ENCODE measurements around the gene TRIM14.

TRIM14 gene, protein sequence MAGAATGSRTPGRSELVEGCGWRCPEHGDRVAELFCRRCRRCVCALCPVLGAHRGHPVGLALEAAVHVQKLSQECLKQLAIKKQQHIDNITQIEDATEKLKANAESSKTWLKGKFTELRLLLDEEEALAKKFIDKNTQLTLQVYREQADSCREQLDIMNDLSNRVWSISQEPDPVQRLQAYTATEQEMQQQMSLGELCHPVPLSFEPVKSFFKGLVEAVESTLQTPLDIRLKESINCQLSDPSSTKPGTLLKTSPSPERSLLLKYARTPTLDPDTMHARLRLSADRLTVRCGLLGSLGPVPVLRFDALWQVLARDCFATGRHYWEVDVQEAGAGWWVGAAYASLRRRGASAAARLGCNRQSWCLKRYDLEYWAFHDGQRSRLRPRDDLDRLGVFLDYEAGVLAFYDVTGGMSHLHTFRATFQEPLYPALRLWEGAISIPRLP

DNA sequence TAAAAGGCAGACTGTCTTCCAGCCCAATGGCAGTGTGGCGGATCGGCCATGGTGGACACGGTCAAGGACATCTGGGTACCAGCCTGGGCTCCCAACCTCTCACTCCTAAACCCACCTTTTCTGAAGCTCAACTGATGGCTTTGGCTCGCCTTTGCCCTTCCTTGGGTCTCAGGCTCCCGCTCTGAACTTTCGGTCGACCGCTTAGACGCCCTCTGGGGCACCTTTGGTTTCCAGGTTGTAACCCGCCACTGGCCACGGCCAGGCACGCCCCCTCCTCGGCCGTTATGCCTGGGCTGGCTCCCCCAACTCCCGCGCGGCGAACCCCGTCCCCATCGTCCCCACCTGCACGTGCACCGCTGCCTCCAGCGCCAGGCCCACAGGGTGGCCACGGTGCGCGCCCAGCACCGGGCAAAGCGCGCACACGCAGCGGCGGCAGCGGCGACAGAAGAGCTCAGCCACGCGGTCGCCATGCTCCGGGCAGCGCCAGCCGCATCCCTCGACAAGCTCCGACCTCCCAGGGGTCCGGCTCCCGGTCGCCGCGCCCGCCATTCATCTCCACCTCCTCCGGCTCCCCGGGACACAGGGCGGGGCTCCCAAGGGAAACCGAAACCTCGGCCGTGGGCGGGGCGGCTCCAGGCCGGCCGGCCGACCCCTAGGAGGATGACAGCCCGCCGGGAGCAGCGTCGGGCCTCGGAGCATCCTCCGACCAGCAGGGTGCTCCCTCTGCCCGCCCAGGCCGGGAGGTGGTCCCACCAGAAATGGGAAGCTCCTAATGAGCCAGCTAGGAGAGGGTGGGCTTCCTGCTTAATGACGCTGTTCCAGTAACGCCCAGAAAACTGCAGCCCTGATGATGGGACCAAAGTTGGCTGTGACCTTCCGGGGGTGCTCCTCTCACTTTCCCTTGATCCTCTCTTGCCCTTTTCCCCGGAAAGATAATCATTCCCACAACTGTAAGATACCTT is at the start of gene TRIM14:
TSS of gene TRIM14 (minus strand) at position 583 of the 962 bp plus-strand sequence. CDS start at position 549, 34 bp downstream.
- DNase-seq: no peak

DNA sequence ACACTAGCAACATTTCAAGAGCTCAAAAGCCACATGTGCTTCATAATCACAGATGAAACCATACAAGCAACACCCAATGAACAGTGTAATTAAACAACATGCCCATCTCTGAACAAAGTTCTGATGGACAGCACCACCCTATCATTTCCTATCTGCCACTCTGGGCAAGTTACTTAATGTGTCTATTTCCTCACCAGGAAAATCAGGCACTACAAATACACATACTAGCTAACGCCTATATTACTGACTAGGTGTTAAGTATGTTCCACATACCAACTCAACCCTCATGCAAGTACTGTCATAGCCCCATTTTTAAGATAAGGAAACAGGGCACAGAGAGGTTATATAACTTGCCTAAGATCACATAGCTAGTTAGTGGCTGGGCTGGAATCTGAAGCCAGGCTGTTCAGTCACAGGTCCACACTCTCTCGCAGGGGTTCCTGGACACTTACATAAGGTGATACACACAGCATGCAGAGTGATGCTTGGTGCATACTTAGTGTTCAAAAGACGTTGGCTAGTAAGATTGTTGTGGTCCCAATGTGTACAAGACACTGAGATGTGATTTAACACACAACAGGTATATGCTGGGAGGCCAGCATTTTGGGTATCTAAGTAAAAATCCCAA is 49.2 kb upstream of the TRIM14 start:
- DNase-seq: no peak

DNA sequence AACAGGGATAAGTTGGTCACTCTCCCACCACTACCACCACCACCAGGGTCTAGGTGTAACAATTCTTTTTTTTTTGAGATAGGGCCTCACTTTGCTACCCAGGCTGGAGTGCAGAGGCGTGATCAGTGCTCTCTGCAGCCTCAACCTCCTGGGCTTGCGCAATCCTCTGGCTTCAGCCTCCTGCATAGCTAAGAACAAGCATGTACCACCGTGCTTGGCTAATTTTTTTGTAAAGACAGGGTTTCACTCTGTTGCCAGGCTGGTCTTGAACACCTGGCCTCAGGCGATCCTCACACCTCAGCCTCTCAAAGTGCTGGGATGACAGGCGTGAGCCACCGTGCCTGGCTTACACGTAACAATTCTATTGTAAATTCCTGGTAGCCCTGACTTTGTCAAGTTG is 45.9 kb upstream of the TRIM14 start:
- no peak for DNase-seq

DNA sequence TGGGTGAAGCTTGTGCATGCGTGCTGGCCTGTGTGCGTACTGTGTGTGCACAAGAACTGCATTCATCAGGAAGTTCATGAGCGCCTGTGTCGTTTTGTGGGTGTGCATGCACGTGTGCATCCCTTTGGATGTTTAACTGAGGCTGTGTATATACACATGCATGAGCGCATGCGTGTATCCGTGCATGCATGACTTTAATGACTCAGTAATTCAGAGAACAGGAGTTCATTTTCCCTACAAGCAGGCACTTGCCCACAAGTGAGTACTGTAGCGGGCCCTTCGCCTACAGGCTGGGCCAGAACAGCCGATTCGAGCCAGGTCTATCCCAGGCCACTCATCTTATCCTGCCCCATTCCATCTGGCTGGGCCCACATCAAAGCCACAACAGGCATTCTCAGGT is 43.6 kb upstream of the TRIM14 start:
- no peak for DNase-seq

DNA sequence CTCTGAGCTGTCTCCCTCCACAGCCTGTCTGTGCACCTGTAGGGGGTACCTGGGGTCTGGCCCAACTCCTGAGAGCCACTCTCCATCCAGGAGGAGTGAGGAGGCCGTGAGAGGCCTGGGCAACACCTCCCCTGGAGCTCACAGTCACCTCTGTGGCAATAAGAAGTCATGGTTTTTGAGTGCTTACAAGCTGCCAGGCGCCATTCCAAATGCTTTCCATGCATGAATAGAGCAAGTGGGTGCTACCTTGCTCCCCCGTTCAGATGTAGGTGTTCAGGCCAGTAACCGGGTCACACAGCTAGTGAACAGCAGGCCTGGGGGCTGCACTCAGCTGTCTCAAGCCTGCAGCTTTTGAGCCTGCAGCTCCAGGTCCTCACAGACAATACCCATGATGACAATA is 42.8 kb upstream of the TRIM14 start:
- no peak for DNase-seq

DNA sequence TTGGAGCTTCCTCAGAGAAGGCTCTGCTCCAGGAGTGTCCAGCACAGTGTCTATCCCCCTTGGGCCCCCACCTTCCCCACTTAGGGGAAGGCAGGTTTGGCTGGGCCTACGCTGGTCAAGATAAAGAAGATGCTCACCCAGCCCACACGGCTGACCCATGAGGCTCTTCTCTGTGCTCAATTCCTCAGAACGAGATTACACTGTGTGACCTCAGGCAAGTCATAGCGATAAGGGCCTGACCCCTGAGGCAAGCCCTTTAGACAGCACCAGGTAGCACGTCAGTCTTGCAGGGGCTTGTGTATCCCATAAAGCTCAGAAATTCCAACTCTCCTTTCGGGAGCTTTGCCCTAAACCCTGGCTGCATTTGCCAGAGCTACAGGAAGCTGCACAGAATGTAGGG is 40.8 kb upstream of the TRIM14 start:
- no peak for DNase-seq

DNA sequence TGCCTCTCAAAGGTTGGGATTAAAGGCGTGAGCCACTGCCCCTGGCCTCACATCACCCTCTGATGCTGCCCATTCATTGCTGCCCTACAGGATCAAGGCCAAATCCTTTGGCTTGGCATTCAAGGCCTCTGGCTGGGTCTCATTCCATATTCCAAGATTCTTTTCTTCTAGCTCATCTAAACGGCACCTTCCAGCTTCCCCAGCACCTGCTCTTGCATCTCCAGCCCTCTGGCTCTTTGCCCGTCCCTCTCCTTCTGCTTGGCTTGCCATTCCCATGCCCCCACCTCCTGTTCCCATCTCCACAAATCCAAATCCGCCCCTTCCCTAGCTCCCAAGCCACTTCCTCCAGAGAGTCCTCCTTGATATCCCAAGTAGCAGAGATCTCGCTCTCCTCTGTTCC is 40.3 kb upstream of the TRIM14 start:
- no peak for DNase-seq

DNA sequence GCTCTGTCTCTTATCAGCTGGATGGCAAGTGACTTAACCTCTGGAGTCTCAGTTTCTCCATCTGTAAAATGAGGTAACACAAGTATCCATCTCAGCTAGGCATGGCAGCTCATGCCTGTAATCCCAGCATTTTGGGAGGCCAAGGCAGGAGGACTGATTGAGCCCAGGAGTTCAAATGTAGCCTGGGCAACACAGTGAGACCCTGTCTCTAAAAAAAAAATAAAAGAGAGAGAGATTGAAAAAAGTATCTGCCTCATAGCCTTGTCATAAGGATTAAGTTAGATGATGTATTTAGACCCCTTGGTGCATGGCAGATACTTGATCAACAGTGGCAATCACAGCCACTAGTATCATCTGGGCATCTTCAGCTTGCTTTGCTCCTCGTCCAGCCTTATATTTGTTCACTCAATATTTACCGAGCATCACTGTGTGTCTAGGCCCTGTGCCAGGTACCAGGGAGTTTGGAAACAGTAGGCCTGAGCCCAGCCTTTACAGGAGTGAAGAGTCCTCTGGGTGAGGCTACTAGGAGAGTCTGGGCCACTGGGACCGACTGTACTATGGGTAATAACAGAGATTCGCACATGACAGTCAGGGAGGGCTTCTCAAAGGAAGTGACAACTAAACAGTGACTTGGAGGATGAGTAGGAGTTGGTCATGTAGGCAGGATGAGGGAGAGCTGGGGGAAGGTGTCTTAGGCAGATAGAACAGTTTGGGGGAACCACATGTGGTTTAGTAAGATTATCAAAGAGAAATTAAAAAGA is 39.2 kb upstream of the TRIM14 start:
- DNase-seq: no peak

DNA sequence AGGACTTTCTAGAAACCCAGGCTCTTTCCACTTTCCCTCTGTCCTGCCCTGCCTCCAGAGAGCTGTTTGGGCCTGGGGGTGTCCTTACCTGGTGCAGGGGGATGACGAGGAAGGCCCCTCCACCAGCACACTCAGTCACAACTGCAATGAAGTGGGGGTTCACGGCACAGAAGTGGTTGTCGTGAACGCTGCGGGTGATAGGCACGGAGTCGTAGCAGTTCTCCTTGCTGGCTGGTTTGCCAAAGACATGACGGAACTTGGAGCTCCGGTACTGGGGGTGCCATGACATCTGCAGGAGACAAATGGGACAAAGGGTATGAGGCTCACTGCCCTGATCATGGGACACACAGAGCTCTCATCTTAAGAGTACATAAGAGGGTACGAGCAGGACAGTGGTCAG is 38.4 kb upstream of the TRIM14 start:
- DNase-seq: no peak

DNA sequence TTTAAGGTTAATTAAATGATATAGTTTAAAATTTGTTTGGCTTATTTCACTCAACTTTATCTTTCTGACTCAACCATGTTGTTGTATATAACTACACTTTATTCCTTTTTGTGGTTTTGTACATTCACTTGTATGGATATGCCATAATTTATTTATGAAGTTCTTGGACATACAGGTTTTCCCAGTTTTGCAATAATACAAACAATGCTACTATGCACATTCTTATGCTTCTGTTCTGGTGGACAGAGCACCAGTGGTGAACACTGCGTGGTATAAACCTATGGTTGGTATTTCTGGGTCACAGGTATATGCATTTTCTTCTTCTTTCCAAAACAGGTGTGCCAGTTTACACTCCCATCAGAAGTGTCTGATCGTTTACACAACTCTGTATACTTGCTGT is 35.7 kb upstream of the TRIM14 start:
- DNase-seq: no peak

DNA sequence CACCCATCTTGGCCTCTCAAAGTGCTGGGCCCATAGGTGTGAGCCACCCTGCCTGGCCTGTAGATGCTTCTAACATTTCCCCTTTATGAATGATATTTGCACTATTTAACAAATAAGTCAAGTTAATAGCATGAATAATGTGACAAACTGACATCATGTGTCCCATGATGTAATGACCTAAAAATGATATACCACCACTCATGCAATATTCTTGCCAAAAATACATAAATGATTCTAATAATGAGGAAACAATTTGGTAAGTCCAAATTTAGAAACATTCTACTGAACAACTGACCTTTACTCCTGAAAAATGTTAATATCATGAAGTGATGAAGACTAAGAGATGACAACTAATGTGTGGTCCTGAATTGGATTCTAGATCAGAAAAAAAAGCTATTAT is 33.5 kb upstream of the TRIM14 start:
- no peak for DNase-seq

DNA sequence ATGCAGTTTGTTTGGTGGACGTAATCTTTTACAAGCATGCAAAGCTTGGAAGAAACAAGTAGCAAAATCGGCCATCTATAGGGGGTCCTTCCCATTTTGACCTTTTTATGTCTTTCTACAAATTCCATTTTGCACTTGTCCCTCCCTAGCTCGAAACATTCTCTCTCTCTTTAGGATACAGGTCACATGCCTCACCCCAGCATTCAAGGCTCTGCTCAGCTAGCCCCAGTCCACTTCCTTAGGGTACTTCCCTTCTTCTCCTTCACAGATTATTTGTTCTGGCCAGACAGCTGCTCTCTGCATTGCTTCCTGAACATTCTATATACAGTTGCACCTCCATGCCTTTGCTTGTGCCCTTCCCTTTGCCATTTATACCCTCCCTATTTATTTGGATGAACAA is 31.7 kb upstream of the TRIM14 start:
- DNase-seq: no peak

DNA sequence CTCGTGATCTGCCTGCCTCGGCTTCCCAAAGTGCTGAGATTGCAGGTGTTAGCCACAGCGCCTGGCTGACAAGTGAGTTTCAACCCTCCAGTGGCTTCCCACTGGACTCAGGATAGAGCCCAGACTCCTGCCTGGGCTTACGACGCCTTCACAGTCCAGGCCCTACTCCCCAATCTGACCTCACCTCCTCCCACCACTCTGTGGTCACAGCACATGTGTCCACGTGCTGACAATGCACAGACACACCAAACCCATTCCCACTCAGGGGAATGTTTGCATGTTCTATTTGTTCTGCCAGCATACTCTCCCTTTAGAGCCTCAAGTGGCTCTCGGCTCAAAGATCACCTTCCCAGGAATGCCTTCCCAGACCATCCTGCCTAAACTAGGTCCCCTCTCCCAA is 31.1 kb upstream of the TRIM14 start:
- DNase-seq: no peak

DNA sequence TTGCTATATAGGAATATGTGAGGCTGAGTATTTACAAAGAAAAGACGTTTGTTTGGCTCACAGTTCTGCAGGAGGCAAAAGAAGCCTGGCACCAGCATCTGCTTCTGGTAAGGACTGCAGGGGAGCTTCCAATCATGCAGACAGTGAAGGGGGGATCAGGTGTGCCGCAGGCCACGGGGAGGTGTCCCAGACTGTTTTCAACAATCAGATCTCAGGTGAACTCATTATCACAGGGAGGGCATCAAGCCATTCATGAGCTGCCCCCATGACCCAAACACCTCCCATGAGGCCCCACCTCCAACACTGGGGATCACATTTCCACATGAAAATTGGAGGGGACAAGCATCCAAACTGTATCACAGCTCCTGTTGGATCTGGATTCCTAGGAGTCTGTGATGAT is 30.4 kb upstream of the TRIM14 start:
- no peak for DNase-seq

DNA sequence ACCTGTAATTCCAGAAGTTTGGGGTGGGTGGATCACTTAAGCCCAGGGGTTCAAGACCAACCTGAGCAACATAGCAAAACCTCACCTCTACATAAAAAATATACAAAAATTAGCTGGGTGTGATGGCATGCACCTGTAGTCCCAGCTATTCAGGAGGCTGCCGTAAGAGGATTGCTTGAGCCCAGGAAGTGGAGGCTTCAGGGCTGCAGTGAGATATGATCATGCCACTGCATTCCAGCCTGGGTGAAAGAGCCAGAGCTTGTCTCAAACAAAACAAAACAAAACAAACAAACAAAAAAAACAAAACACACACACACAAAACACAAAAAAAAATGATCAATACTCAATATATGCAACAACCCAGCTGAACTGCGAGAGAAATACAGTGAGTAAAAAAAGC is 29.5 kb upstream of the TRIM14 start:
- no peak for DNase-seq

DNA sequence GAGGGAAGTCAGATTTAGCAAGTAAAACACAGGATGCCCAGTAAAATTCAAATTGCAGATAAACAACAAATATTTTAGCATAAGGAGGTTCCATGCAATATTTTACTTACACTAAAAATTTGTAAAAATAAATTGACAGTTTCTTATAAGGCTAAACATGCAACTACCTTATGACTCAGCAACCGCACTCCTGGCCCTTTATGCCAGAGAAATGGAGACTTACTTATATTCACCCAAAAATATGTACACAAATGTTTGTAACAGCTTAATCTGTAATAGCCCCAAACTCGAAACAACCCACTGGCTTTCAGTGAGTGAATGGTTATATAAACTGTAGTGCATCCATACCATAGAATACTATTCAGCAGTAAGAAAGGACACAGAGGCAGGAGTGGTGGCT is 28.6 kb upstream of the TRIM14 start:
- DNase-seq: no peak

DNA sequence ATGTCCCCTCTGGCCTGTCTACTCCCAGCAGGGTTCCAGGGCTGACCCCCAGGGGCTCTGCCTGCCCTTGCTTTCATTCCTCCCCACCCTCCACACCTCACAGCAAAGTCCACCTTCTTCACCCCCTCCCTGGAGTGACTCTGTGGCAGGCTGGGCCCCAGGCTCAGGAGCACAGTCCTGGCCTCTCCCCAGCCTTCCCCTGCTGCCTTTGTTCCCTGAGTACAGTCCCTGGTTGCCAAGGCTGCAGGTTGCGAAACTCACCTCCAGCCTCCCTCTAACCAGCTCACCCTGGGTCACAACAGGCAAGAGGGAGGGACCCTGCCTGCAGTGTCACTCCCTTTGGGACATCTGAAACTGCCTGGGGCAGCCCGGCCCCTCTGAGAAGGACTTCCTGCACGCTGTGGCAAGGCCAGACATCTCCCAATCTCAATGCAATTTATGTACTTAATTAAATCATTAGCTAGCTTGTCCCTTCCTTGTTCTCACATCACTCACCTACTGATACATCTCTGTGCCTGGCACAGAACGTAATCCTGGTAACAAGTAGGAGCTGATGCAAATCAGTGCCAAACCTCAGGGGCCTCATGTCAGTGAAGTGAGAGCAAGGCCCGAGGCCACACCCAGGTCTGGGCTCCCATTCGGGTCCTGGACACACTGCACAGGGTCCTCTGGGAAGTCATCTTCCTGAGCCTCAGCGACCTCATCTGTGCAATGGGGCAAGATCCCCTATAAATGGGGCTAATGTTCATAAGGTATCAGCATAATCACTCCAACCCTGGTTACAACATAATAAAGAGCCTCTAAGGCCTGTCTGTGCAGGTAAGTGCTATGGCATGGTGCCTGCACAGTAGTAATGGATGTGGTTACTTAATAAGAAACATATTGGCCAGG is 27.3 kb upstream of the TRIM14 start:
- no peak for DNase-seq

DNA sequence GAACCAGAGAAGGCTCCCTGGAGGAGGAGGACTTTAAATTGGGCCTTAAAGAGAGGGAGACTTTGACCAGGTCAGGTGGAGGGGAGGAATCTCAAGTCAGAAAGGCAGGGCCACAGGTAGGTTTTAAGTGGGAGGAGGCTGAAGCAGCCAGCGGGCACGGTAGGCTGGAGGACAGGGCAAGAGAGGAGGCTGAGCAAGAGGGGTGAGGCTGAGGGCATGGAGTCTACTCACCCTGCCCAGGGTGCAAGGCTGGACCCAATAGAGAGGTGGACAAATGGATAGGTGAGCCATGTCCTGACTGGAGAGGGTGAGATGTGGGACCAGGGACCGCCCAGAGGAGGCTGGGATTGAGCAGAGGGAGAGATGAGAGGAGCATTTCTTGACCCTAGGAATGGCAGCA is 25.6 kb upstream of the TRIM14 start:
- DNase-seq: no peak

DNA sequence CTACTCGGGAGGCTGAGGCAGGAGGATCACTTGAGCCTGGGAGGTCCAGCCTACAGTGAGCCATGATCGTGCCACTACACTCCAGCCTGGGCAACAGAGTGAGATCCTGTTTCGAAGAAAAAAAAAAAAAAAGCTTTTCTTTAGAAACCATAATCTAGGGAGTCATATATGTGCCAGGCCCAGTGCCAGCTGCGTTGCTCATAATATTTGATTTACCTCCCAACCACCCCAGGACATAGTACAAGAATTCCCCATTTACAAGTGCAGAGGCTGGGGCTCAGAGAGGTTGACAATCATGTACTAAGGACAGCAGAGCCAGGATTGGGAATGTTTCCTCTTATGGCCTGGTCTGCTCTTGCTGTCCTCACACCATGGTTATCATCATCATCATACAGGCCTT is 25.1 kb upstream of the TRIM14 start:
- no peak for DNase-seq

DNA sequence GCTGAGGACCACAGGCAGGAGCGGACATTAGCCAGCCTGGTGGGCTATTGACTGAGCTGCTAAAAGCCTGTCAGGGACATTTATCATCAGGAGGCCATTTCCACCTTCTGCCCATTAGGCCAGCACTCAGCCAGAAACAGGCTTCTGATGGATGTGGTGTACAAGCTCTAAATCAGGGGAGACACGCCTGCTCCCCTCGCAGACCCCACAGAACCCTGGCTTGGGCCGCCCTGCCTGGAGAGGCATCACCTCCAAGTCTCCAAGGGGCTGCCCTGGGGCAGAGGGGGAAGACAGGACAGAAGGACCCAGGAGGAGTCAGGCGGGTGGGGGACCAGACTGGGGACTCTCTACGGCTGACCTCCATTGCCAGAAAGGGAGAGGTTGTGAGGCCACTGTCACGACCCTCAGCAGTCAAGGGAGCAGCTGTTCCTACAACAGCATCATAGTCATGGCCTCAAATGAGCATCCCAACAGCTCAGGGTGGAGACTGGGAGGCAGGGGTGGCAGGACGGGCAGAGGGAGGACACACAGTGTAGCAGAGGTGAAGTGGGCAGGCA is 24.0 kb upstream of the TRIM14 start:
- no peak for DNase-seq

DNA sequence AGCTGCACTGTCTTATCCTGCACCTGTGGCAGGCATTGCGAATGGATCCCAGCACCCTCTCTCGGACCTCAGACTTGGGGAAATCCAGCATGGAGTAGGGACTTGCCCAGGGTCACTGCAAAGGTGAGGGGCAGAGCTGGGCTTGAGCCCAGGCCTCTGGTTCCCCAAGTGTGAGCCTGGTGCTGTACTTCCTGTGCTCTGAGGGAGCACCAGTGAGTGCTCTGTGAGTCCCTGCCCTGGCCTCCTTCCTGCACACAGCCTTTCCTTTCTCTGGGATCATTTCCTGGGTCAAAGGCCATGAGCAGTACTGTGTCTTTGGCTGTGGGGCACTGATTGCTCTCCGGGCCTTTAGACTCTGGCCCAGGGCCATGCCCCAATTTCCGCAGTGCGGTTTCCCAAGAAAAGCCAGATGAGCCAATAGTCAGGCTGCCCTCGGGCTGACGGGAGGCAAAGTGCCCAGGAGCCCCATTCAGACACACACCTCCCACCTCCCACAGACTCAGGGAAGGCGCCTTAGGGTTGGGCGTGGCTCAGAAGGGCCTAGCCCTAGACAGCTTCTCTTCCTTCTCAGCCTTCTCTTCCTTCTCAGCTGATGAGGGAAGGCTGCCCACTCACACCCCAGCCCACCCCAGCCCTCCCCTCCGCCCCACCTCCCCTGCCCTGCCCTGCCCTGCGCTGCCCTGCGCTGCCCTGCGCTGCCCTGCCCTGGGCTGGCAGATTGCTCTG is 23.3 kb upstream of the TRIM14 start:
- no peak for DNase-seq
